ENCODE data around the gene EIF2A. TPM values are rescaled to one million over a fixed set of nuclear protein-coding genes. Genes with fewer than 3 reads are reported as not detected.

EIF2A gene
- total and polyA plus RNA-seq, 7 experiments from 2014 or later = 54.1 to 135 (median 104) TPM

GRCh38 chr3:150527464-150528255, 18.9 kb upstream of the EIF2A start:
- ChIA-PET CTCF (interaction anchor here (1.1 to 1.2 kb wide), 2 partner anchors 86 to 107 kb away, joined by 3 to 4 read pairs; no protein-coding TSS in a partner anchor), POLR2A (no interaction called here)
- Mint-ChIP-seq H3K4me1 (peaks cover 0 to 8% (median 5%) of the 10 kb centered on the region in 7 donors), H3K27me3 (peaks cover 0 to 21% (median 0%) of the 10 kb centered on the region in 5 donors), H3K9me3 (no peaks in the 10 kb centered on the region), H3K36me3 (no peaks in the 10 kb centered on the region), H3K4me3 (no peak overlapping the region), H3K27ac (peak overlapping the region in 1 of 9 donors; percentile 14)
- H3K36me3 ChIP-seq (ENCODE audit: control insufficient read depth in 2 of 3, insufficient read depth in 3 of 3, low read length in 3 of 3) = no peaks in the 10 kb centered on the region
- no peak overlapping the region for H3K27ac ChIP-seq (ENCODE audit: low read depth, low read length)
- H3K9me3 ChIP-seq (ENCODE audit: control insufficient read depth in 2 of 3, low read length in 3 of 3) = no peaks in the 10 kb centered on the region
- DNase-seq (no peak), ATAC-seq (no peak)
- H3K27me3 ChIP-seq (ENCODE audit: control insufficient read depth in 2 of 2, insufficient read depth in 2 of 2, low read length in 2 of 2) = no peaks in the 10 kb centered on the region
- H3K4me3 ChIP-seq (ENCODE audit: low read length) = no peak overlapping the region
- intact Hi-C loops (cut with micrococcal nuclease) = loop anchor here (1.0 to 5.0 kb wide), 7 partner anchors 19 to 620 kb away; partner anchors contain the start of genes EIF2A (in 2 of the 2), SERP1 (in 2 of the 2) and SIAH2 (in 1 of the 2)
- H3K4me1 ChIP-seq (ENCODE audit: control insufficient read depth in 2 of 2, insufficient read depth in 2 of 2, low read length in 2 of 2) = no peaks in the 10 kb centered on the region

- Histone ChIP-seq H3K27ac (ENCODE audit: low read depth, low read length) (no peak overlapping the region), H3K9me3 (ENCODE audit: control insufficient read depth in 2 of 3, low read length in 3 of 3) (no peaks in the 10 kb centered on the region), H3K36me3 (ENCODE audit: control insufficient read depth in 2 of 3, insufficient read depth in 3 of 3, low read length in 3 of 3) (no peaks in the 10 kb centered on the region), H3K27me3 (ENCODE audit: control insufficient read depth in 2 of 2, insufficient read depth in 2 of 2, low read length in 2 of 2) (no peaks in the 10 kb centered on the region), H3K4me1 (ENCODE audit: control insufficient read depth in 2 of 2, insufficient read depth in 2 of 2, low read length in 2 of 2) (no peaks in the 10 kb centered on the region), H3K4me3 (ENCODE audit: low read length) (no peak overlapping the region)
- CTCF ChIA-PET = interaction anchor here (0.7 to 1.1 kb wide), 2 partner anchors 86 to 959 kb away, joined by 3 to 4 read pairs; no protein-coding TSS in a partner anchor
- DNase-seq (peak in 4 of 9 donors; percentile 23 to 37 (median 28)), ATAC-seq (peak; percentile 42)
- Mint-ChIP-seq H3K27me3 (peaks cover 0 to 21% (median 0%) of the 10 kb centered on the region in 5 donors), H3K27ac (no peak overlapping the region), H3K9me3 (no peaks in the 10 kb centered on the region), H3K36me3 (no peaks in the 10 kb centered on the region), H3K4me3 (no peak overlapping the region), H3K4me1 (peaks cover 0 to 8% (median 5%) of the 10 kb centered on the region in 7 donors)
- intact Hi-C loops (cut with micrococcal nuclease) = loop anchor here (1.0 to 5.0 kb wide), 7 partner anchors 18 to 619 kb away; partner anchors contain the start of genes EIF2A (in 2 of the 2), SERP1 (in 2 of the 2) and SIAH2 (in 1 of the 2)
- POLR2A ChIA-PET = interaction anchor here (0.9 kb wide), 1 partner anchor 234 kb away, joined by 3 read pairs; no protein-coding TSS in a partner anchor
These were observed 18.2 kb upstream of the EIF2A start for GRCh38 chr3:150528354-150528797.

- no peak overlapping the region for H3K4me3 ChIP-seq (ENCODE audit: low read length)
- DNase-seq (no peak), ATAC-seq (no peak)
- ChIA-PET POLR2A (interaction anchor here (2.6 kb wide), 1 partner anchor 14 kb away, joined by 10 read pairs; the partner anchor contains the start of genes EIF2A and SERP1), CTCF (no interaction called here)
- H3K4me1 ChIP-seq (ENCODE audit: control insufficient read depth in 2 of 2, insufficient read depth in 2 of 2, low read length in 2 of 2) = no peaks in the 10 kb centered on the region
- Mint-ChIP-seq H3K27ac (peak overlapping the region in 1 of 9 donors; percentile 30), H3K4me3 (no peak overlapping the region), H3K9me3 (no peaks in the 10 kb centered on the region), H3K4me1 (peaks cover 0 to 8% (median 5%) of the 10 kb centered on the region in 7 donors), H3K36me3 (no peaks in the 10 kb centered on the region), H3K27me3 (peaks cover 0 to 11% (median 0%) of the 10 kb centered on the region in 5 donors)
- H3K9me3 ChIP-seq (ENCODE audit: control insufficient read depth in 2 of 3, low read length in 3 of 3) = no peaks in the 10 kb centered on the region
- H3K36me3 ChIP-seq (ENCODE audit: control insufficient read depth in 2 of 3, insufficient read depth in 3 of 3, low read length in 3 of 3) = no peaks in the 10 kb centered on the region
- no peaks in the 10 kb centered on the region for H3K27me3 ChIP-seq (ENCODE audit: control insufficient read depth in 2 of 2, insufficient read depth in 2 of 2, low read length in 2 of 2)
- intact Hi-C loops (cut with micrococcal nuclease) = no loop called here
- H3K27ac ChIP-seq (ENCODE audit: low read depth, low read length) = no peak overlapping the region
These were observed 14.8 kb upstream of the EIF2A start for GRCh38 chr3:150531775-150532174.

DNA sequence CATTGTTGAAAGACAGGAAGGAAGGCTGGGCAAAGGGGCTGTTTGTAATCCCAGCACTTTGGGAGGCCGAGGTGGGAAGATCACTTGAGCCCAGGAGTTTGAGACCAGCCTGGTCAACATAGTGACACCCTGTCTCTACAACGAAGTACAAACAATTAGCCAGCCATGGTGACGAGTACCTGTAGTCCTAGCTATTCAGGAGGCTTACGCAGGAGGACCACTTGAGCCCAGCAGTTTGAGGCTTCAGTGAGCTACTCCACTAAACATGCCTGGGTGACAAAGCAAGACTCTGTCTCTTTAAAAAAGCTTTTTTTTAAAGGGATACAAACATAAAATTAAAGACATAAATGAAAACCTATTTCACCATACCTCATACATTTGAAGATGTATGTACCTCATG, 11.4 kb upstream of the EIF2A start:
- no peak overlapping the region for H3K4me3 Mint-ChIP-seq
- Histone ChIP-seq H3K4me1 (ENCODE audit: control insufficient read depth in 2 of 2, insufficient read depth in 2 of 2, low read length in 2 of 2) (no peaks in the 10 kb centered on the region), H3K4me3 (ENCODE audit: low read length) (no peak overlapping the region), H3K27ac (ENCODE audit: low read depth, low read length) (no peak overlapping the region), H3K36me3 (ENCODE audit: control insufficient read depth in 2 of 3, insufficient read depth in 3 of 3, low read length in 3 of 3) (no peaks in the 10 kb centered on the region), H3K27me3 (ENCODE audit: control insufficient read depth in 2 of 2, insufficient read depth in 2 of 2, low read length in 2 of 2) (no peaks in the 10 kb centered on the region), H3K9me3 (ENCODE audit: control insufficient read depth in 2 of 3, low read length in 3 of 3) (no peaks in the 10 kb centered on the region)
- ChIA-PET POLR2A (no interaction called here), CTCF (interaction anchor here (0.6 kb wide), 1 partner anchor 231 kb away, joined by 4 read pairs; no protein-coding TSS in a partner anchor)
- ATAC-seq = no peak
- no peaks in the 10 kb centered on the region for H3K9me3 Mint-ChIP-seq
- DNase-seq = no peak
- H3K27ac Mint-ChIP-seq = no peak overlapping the region
- peaks cover 2 to 11% (median 6%) of the 10 kb centered on the region in 7 donors for H3K4me1 Mint-ChIP-seq
- intact Hi-C loops (cut with micrococcal nuclease) = no loop called here
- peaks cover 0 to 4% (median 0%) of the 10 kb centered on the region in 5 donors for H3K36me3 Mint-ChIP-seq
- no peaks in the 10 kb centered on the region for H3K27me3 Mint-ChIP-seq

- no peak for ATAC-seq
- POLR2A ChIA-PET = interaction anchor here (0.8 to 1.7 kb wide), 4 partner anchors 64 to 225 kb away, joined by 3 to 4 read pairs (median 4); partner anchors contain the start of genes SELENOT and SIAH2
- intact Hi-C loops (cut with micrococcal nuclease) = no loop called here
- H3K27ac Mint-ChIP-seq = peak overlapping the region in 5 of 9 donors; percentile 5 to 84 (median 57)
- H3K4me3 Mint-ChIP-seq = no peak overlapping the region
- Histone ChIP-seq H3K9me3 (ENCODE audit: control insufficient read depth in 2 of 3, low read length in 3 of 3) (no peaks in the 10 kb centered on the region), H3K4me1 (ENCODE audit: control insufficient read depth in 2 of 2, insufficient read depth in 2 of 2, low read length in 2 of 2) (peaks cover 0 to 6% of the 10 kb centered on the region in 2 donors), H3K4me3 (ENCODE audit: low read length) (no peak overlapping the region), H3K27ac (ENCODE audit: low read depth, low read length) (no peak overlapping the region), H3K36me3 (ENCODE audit: control insufficient read depth in 2 of 3, insufficient read depth in 3 of 3, low read length in 3 of 3) (peaks cover 0 to 3% (median 0%) of the 10 kb centered on the region in 3 experiments), H3K27me3 (ENCODE audit: control insufficient read depth in 2 of 2, insufficient read depth in 2 of 2, low read length in 2 of 2) (no peaks in the 10 kb centered on the region)
- CTCF ChIA-PET = no interaction called here
- H3K36me3 Mint-ChIP-seq = peaks cover 0 to 14% (median 0%) of the 10 kb centered on the region in 5 donors
- no peaks in the 10 kb centered on the region for H3K27me3 Mint-ChIP-seq
- no peak for DNase-seq
- peaks cover 11 to 38% (median 27%) of the 10 kb centered on the region in 7 donors for H3K4me1 Mint-ChIP-seq
- no peaks in the 10 kb centered on the region for H3K9me3 Mint-ChIP-seq
These were observed 8.0 kb upstream of the EIF2A start for GRCh38 chr3:150538324-150539208.

- peaks cover 0 to 3% (median 0%) of the 10 kb centered on the region in 3 experiments for H3K36me3 ChIP-seq (ENCODE audit: control insufficient read depth in 2 of 3, insufficient read depth in 3 of 3, low read length in 3 of 3)
- Mint-ChIP-seq H3K9me3 (no peaks in the 10 kb centered on the region), H3K27ac (peak overlapping the region in 1 of 9 donors; percentile 65), H3K36me3 (peaks cover 0 to 22% (median 0%) of the 10 kb centered on the region in 5 donors), H3K4me1 (peaks cover 11 to 54% (median 42%) of the 10 kb centered on the region in 7 donors), H3K27me3 (no peaks in the 10 kb centered on the region), H3K4me3 (no peak overlapping the region)
- peaks cover 6 to 7% of the 10 kb centered on the region in 2 donors for H3K4me1 ChIP-seq (ENCODE audit: control insufficient read depth in 2 of 2, insufficient read depth in 2 of 2, low read length in 2 of 2)
- H3K9me3 ChIP-seq (ENCODE audit: control insufficient read depth in 2 of 3, low read length in 3 of 3) = no peaks in the 10 kb centered on the region
- no peak for ATAC-seq
- no peak overlapping the region for H3K4me3 ChIP-seq (ENCODE audit: low read length)
- H3K27ac ChIP-seq (ENCODE audit: low read depth, low read length) = no peak overlapping the region
- no peak for DNase-seq
- intact Hi-C loops (cut with micrococcal nuclease) = no loop called here
- ChIA-PET POLR2A (interaction anchor here (1.7 kb wide), 1 partner anchor 62 kb away, joined by 4 read pairs; the partner anchor contains the start of gene SELENOT), CTCF (interaction anchor here (0.6 kb wide), 1 partner anchor 326 kb away, joined by 4 read pairs; no protein-coding TSS in a partner anchor)
- no peaks in the 10 kb centered on the region for H3K27me3 ChIP-seq (ENCODE audit: control insufficient read depth in 2 of 2, insufficient read depth in 2 of 2, low read length in 2 of 2)
These were observed 6.3 kb upstream of the EIF2A start for GRCh38 chr3:150540297-150540696.

All from naive thymus-derived CD4-positive, alpha-beta T cell (primary cell).